NCI-H2029 (cell line): ENCODE measurements around the gene CDC42SE2.
"Not testable (repeated sequence)": the region's sequence is repeated elsewhere in the genome, so short reads cannot be mapped to it uniquely, and the experiment has no call there.

Source experiments
- DNase-seq: peaks from one replicate; lab custom pipeline; 2025; lab: John Stamatoyannopoulos, UW

CDC42SE2 gene

GRCh38 chr5:131250751-131251475 is 12.9 kb upstream of the CDC42SE2 start:
- DNase-seq = no peak

DNA sequence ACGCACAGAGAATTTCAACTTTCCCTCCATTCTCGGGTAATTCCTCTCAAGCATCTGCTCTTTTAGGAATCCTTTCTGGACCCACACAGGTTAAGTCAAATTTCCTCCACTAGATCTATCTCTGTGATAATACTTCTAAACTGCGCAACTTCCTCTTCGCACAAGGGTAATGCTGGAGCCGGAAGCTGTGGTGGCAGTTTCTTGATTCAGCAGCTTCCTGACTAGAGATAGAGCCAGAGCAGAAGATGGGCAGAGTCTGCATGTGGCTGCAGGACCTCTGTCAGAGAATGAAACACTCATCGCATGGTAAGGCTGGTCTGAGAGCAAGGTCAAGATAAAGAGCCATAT is 11.1 kb upstream of the CDC42SE2 start:
- DNase-seq = no peak

DNA sequence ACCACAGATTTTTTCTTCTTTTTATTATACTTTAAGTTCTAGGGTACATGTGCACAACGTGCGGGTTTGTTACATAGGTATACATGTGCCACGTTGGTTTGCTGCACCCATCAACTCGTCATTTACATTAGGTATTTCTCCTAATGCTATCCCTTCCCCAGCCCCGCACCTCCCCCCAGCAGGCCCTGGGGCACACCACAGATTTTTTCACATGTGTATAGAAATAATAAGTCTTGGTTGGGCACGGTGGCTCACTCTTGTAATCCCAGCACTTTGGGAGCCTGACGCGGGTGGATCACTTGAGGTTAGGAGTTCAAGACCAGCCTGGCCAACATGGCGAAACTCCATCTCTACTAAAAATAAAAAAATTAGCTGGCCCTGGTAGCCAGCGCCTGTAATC is 9.8 kb upstream of the CDC42SE2 start:
- not testable (repeated sequence) for DNase-seq

DNA sequence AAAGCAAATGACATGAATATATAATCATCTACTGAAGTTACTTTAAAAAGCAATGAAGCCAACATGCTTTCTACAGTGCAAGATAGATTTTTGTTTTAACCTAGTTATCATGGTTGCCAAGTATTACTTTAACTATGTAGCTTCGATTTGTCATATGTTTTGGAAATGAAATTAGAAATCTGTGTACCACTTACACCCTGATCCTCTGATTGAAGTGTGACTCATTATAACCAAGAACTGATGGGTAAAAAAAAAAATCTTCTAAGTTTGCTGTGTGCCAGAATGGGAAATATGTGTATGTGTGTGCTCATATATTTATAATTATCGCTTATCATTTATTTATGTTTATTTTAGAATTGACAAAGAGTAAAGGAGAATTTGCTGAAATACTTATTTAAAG is 9.1 kb upstream of the CDC42SE2 start:
- DNase-seq = no peak

- DNase-seq = no peak
These were observed 7.4 kb upstream of the CDC42SE2 start for GRCh38 chr5:131256507-131256823.

DNA sequence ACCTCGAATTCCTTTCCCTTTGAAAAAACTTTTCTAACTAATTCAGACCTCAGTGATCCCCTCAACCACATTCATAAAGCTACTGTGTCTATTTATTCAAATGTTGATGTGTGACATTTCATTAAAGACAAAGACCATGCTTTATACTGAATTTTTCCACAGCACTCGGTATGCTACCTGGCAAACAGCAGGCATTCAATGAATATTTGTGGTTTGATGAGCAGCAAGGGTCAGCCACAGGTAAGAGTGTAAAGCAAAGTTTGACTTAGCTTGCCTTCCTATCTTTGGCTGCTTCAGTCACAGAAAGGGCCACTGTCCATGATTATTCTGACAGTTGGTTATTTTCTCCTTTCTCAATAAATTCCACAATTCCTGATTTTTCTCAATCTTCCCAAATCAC is 5.1 kb upstream of the CDC42SE2 start:
- no peak for DNase-seq

DNA sequence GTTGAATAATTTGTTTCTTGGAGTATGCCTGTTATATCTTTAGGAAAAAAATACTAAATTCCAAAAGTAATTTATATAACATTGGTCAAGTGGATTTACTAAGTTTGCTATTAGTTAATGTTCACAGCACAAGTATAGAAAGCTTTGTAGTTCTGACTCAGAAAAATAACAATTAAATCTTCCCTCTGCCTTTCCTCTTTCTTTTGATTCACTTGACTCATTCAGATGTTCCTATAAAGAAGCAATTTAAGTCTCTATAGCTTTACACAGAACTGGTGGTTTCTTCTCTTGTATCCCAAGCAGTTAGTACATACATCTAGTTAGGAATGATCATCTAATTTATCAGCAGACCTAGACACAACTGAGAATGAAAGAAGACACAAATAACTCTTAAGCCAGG is 4.5 kb upstream of the CDC42SE2 start:
- DNase-seq = no peak

DNA sequence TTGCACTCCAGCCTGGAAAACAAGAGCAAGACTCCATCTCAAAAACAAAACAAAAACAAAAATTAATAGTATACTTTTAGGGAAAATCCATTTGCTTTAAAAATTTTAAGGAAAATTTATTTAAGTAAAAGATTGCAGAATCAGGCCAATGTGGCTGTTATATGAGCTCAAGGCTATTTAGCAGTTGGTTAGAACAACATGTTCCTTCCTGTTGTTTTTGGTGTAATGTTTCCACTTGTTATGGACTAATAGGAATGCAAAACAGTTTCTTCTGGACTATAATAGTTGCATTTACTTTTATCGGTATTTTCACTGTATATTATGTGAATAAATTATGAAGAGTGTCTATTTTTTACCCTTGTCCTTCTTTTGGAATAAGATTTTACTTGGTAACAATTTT is 3.0 kb upstream of the CDC42SE2 start:
- DNase-seq = no peak

GRCh38 chr5:131261483-131261882 is 2.4 kb upstream of the CDC42SE2 start:
- DNase-seq = no peak

GRCh38 chr5:131262953-131263541 is 806 bp upstream of the CDC42SE2 start:
- DNase-seq = no peak

DNA sequence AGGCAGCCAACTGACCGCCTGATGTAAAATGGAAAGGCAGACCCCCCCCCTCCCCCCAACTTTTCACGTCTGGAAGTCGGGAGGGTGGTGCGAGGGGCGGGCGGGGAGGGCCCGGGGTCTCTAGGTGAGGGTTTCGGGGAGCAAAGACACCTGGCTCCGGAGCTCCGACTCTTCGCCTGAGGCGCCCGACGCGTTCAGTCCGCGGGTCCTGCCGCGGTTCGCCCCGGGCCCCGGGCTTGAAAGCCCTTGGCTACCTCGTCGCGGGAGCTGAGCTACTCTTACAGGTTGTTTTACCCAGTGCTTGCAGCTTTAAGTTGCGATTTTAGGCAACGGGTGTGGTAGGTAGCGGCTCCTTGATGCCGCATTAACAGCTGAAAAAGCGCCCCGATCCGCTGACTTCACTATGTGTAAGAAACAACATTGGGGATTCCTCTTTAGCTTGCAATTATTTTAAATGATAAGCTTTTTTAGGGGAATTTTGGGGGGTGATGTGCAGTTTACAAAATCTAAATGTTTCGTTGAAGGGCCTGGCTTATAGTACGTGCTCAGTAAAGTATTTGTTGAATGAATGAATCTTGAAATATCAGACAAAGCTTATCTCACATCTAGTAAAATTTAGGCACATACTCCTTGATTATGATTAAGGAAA is 722 bp downstream of the CDC42SE2 start:
- peak; percentile 36 for DNase-seq

GRCh38 chr5:131265311-131265803 is 1.5 kb downstream of the CDC42SE2 start:
- no peak for DNase-seq

- DNase-seq = no peak
These were observed 2.7 kb downstream of the CDC42SE2 start for GRCh38 chr5:131266370-131267060.

DNA sequence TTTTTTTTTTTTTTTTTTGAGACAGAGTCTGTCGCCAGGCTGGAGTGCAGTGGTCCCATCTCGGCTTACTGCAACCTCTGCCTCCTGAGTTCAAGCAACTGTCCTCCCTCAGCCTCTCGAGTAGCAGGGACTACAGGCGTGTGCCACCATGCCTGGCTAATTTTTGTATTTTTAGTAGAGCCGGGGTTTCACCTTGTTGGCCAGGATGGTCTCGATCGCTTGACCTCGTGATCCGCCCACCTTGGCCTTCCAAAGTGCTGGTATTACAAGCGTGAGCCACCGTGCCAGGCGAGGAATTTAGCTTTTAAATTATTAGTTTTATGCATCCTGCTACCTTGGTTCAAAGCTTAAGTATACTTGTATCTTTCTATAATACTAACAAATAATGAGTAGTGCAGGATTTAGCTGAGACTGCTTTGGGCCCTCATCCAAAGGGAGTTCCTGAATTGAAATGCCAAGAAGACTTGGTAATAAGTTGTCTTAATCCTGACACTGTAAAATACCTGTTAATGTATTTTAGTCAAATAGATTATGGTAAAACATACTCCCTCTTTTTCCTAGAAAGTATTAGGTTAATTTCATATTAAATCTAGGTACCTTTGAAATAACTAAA is 5.0 kb downstream of the CDC42SE2 start:
- no peak for DNase-seq

- DNase-seq = no peak
These were observed 7.0 kb downstream of the CDC42SE2 start for GRCh38 chr5:131270809-131271208.

DNA sequence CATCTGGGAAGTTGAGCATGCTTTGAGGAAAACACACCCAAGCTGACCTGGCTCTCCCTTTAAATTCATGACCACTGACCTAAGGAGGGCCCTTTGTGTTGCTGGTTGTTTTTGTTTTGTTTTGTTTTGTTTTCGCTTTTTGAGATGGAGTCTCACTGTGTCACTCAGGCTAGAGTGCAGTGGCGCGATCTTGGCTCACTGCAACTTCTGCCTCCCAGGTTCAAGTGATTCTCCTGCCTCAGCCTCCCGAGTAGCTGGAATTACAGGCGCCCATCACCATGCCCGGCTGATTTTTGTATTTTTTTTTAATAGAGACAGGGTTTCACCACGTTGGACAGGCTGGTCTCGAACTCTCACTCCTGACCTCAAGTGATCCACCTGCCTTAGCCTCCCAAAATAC is 8.0 kb downstream of the CDC42SE2 start:
- not testable (repeated sequence) for DNase-seq

- no peak for DNase-seq
These were observed 8.5 kb downstream of the CDC42SE2 start for GRCh38 chr5:131272307-131272706.

- no peak for DNase-seq
These were observed 8.9 kb downstream of the CDC42SE2 start for GRCh38 chr5:131272724-131273123.

DNA sequence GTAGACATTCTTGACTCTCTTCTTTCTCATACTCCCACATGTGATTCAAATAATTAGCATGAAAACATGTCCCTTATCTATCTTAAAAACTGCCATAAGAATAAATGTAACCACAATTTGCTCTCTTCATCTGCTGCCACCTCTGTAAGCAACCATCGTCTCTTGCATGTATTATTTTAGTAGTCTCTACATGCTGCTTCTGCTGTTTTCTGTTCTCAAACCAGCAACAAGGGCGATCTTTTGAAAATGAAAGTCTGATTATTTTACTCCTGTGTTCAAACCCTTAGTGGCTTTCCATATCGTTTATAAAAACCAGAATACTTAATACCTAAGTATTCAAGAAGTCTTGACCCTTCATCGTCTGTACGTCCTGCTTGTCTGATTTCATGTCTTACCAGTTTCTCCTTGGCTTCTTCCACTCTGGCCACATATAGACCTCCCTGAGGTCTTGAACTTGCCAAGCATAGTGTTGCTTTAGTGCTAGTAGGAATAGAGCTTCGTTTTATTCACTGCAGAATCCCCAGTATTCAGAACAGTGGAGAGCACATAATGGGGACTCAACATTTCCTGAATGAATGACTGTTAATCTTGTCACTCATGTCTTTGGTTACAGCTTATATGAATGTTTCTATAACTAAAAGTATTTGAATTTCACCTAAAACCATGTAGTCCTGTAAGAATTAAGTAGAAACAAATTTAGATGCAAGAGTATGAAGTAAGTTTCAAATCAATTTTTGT is 10.6 kb downstream of the CDC42SE2 start:
- DNase-seq = no peak

GRCh38 chr5:131276072-131276471 is 12.2 kb downstream of the CDC42SE2 start:
- DNase-seq = no peak

DNA sequence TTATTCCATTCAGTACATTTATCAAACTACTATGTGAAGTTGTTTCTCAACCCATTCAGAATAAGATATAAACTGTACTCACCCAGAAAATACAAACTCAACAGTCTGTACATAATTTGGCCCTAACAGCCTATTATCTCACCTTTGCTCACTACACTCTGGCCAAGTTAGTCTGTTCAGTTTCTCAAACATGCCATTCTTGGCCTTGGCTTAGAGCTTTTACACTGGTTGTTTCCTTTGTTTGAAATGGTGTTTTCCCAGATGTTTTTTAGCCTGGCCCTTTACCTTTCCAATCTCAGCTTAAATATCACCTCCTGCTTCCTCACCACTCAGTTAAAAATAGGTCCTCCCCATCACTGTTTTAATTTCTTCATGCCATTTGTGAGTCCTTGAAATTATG is 13.6 kb downstream of the CDC42SE2 start:
- DNase-seq = no peak
